ENCODE results near the gene PCNX2. TPM values are rescaled to one million over a fixed set of nuclear protein-coding genes. Genes with fewer than 3 reads are reported as not detected.
A peak's percentile ranks its signal among the peaks of the same experiment; 100 is the strongest.

PCNX2 gene
- total RNA-seq, 2 donors from 2014 or later: 5.7 to 9.8 TPM

DNA sequence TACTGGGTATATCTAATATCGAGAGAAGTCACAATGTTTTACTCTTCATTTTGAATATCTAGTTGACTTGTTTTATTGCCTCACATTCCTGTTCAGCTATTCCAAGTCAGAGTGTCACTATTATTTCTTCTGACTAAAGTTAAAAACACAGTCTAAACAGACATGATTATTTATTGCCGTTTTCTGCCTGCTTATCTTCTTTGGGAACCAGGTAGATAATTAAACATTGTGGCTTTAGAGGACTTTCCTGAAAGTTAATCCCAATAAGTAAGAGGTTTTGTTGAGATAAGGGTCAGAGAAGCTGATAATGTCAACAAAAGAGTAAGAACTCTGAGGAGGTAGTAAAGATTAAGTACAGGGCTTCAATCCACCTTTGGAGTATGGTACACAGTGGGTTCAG is 53.8 kb downstream of the PCNX2 start:
- DNase-seq (no peak), ATAC-seq (peak; percentile 11)
- intact Hi-C loops (cut with DNase I, micrococcal nuclease): loop anchor here in 1 of 2 donors (5.0 kb wide), 1 partner anchor 604 kb away; no protein-coding TSS in a partner anchor

DNA sequence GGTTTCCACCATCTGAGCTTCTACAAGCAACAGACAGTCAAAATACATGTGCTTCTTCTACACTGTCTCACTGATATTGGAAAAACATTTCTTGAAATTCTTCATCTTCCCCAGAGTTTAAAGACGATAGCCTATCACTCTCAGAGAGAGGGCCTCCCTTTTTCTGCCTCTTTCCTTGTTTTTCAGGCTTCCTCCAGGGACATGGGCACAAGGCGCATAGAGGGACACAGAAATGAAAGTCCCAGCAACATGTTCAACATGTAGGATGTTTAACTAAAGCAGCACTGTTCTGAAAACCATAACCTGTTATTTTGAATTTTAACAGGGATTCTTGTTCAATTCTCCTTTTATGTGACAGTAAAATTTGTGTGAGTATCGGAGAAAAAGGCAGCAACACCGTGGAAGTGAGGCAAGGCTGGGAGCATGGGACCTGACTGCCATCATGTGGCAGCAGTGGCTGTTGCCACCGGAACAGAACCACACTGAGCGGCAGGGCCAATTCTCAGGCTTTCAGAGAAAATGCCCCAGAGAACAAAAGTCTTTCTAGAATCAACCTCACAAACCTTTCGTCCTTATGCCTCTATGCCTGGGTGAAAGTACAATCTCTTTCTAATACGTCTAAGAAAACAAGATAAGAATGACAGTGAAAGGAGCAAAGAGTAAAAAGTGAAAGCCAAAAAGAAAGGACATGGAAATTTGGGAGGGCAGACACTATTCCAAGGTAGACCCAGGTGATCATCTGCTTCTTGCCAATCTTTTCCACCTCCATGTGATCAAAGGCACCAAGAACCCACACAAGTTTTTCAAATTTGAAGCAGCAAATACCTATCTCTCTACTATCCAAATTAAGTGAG is 54.5 kb downstream of the PCNX2 start:
- intact Hi-C loops (cut with DNase I, micrococcal nuclease): loop anchor here in 1 of 2 donors (5.0 kb wide), 1 partner anchor 604 kb away; no protein-coding TSS in a partner anchor
- DNase-seq (peak; percentile 64 to 72), ATAC-seq (peak; percentile 64)

DNA sequence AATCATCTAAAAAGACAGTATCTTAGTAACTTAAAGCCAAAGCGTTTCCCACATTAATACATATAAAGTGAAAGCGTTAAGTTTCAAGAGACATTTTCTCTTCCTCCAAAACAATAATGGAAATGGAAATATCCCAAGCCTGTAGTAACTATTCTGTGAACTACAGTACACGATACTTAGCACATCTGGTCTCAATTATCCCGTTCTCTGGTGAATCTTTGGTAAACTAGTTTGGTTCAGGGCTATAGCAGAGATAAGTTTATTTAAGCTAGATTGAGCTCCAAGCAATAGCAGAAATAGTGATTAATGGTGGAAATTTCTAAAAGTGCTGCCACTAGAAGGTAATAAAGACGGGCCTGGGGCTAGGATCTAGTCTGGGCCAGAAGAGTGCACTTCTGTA is 55.2 kb downstream of the PCNX2 start:
- no peak for ATAC-seq
- no peak for DNase-seq
- intact Hi-C loops (cut with DNase I, micrococcal nuclease): loop anchor here in 1 of 2 donors (5.0 kb wide), 1 partner anchor 603 kb away; no protein-coding TSS in a partner anchor

DNA sequence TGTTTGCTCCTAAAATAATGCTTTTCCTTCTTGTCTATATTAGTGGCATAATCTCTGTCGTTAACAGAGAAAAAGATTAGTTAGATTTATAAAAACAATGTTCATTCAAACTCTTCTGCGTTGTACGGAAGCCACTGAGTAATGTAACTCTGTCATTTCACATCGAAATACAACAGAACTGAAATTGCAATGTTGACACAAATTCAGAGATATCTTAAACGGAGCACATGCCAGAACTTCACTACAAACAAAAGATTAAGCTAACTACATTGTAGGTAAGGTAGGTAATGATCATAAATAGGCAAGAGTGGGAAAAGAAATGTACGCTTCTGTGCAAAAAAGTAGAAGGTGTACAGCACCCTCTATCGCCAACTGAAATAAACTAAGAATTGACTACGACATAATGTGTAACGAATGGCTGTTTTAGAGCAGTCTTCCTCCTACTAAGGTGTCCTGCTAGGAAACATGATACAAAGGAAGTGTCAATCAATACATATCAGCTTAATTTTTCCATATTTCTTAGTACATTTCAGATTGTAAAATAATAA is 56.6 kb downstream of the PCNX2 start:
- peak; percentile 27 for ATAC-seq
- intact Hi-C loops (cut with DNase I, micrococcal nuclease): loop anchor here in 1 of 2 donors (10.0 kb wide), 1 partner anchor 1374 kb away; no protein-coding TSS in a partner anchor
- DNase-seq: no peak

DNA sequence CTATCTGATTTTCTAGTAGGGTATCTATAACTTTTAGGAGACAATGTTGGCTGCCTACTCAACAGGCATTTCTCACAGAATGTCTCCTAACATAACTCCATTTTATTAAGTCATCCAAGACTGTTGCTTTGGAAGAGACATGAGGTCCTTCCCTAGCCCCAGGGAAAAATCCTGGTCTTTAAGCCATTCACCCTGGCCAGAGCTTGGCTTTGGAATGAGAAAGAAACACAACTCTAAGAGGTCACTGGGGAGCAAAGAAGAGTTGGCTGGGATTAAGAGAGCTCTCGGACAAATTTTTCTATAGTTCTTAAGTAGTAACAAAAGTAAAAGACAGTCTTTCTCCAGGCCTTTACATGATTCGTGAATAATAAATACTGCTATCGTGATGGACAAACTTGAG is 57.9 kb downstream of the PCNX2 start:
- ATAC-seq: no peak
- intact Hi-C loops (cut with DNase I, micrococcal nuclease): loop anchor here in 1 of 2 donors (10.0 kb wide), 1 partner anchor 1373 kb away; no protein-coding TSS in a partner anchor

DNA sequence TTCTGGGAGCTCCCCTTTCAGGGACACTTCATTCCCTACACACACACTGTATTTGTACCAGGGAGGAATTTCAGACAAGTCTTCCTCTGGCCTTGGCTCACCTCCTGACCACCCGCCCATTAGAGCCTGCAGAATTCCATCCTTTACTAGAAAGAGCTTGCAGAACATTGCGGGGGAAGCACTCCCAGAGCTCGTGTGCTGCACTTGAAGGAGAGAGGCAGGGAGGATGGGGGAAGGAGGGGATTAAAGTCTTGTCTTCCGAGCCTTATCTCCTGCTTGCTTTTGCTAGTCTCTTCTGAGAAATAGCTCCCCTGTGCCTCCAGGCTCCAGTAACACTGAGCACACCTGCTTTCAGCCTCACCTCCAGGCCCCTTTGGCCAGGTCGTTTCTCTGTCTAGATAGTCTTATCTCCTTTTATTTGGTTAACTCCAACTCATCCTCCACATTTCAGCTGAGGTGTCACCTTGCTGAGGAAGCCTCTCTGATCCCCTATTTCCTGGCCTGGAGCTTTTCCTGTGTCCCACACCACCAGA is 62.0 kb downstream of the PCNX2 start:
- DNase-seq (no peak), ATAC-seq (no peak)
- intact Hi-C loops (cut with DNase I, micrococcal nuclease): loop anchor here in 1 of 2 donors (10.0 kb wide), 1 partner anchor 1369 kb away; no protein-coding TSS in a partner anchor

More for the DNA sequence above, 57.9 kb downstream of the PCNX2 start:
- no peak for DNase-seq

DNA sequence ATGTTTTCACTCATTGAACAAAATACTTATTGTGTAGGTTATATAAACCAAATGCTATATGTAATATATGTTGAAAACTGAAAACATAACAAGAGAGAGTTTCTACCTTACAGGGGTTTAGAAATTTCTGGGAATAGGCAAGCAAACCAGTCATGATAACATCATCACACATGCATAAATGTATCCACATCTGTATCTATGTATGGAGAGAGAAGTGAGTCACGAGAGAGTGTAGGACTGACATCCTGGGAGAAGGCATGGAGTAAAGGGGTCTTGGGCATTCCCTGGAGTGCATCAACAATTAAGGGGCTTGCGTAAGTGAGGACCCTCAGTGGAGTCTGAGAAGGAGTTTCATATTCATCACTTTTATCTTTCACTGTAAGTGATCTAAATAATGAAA is 65.5 kb downstream of the PCNX2 start:
- no peak for ATAC-seq
- no peak for DNase-seq
- intact Hi-C loops (cut with DNase I, micrococcal nuclease): loop anchor here in 1 of 2 donors (10.0 kb wide), 1 partner anchor 1365 kb away; no protein-coding TSS in a partner anchor

DNA sequence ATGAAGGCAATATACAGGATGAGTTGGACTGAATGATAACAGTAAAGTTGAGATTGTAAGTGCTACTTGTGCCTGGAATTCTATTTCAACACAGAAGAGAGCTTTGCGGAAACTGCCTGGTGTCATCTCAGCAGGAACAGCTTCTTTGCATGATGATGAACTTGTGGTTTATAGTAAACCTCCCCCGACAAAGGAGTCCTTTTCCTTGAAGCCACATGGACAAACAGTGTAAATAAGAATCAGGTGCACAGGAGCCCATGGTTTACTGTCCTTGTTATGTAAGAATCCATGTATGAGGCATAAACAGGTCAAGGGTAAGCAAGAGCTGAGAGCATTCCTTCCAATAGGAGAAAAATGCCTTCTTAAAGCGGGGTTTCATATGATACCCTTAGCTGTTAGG is 66.2 kb downstream of the PCNX2 start:
- intact Hi-C loops (cut with DNase I, micrococcal nuclease): no loop called here
- ATAC-seq (no peak), DNase-seq (no peak)

DNA sequence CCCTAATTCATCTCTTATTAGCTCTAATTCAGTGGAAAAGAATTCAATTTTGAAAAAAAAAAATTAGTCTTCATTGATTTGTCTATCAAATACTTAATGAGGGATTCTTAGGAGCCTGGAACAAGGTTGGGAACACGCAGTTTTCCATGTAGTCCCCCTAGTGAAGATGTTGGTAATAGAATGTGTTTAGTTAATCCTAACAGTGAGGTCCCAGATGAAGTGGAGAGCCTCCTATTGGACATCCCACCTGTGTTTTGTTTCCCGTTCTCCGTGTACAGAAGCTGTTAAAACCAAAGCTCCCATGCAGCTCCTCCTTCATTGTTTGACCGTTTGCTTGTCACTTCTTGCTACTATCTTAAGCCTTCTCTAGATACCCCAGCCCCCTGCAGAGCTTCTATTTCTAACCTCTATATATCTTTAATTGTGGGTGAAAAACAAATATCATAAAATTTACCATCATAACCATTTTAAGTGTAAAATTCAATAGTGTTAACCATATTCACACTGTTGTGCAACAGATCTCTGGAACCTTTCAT is 67.5 kb downstream of the PCNX2 start:
- intact Hi-C loops (cut with DNase I, micrococcal nuclease): no loop called here
- DNase-seq (no peak), ATAC-seq (no peak)

DNA sequence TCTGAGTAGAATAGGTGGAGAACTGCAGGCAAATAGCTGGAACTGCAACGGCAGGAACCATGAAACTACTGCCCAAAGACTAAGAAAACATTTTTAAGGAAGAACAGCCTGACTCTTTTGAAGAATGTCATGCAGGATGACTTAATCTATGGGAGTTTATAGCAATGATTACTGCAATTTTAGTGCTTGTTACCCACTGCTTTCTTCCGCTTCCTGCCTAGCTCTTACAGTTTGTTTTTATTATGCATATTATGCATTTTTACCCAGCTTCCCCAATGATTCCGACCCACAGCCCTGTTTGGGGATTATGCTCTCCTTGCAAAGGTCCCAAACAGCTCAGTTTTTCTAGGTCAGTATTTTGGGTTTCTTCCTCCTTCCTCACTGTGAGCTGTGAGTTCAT is 71.2 kb downstream of the PCNX2 start:
- no peak for ATAC-seq
- intact Hi-C loops (cut with DNase I, micrococcal nuclease): no loop called here

DNA sequence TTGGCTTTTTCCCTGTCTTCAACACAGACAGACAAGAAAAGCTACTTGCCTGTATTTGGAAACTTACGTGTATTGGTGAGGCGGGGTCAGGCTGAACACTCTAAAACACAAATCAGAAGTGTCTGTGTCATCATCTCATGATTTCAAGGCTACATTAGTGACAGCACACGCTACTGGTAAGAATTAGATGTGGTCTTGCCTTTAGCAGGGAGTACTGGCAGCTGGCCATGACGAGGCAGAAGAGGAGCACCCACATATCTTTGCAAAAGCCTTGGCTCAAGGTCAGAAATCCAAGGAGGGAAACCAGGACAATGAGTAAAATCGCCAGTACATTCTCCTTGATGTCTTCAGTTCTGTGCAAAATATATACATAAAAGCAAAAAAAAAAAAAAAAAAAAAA is 77.7 kb downstream of the PCNX2 start:
- intact Hi-C loops (cut with DNase I, micrococcal nuclease): no loop called here
- no peak for ATAC-seq
- no peak for DNase-seq

More for the DNA sequence above, 71.2 kb downstream of the PCNX2 start:
- no peak for DNase-seq

DNA sequence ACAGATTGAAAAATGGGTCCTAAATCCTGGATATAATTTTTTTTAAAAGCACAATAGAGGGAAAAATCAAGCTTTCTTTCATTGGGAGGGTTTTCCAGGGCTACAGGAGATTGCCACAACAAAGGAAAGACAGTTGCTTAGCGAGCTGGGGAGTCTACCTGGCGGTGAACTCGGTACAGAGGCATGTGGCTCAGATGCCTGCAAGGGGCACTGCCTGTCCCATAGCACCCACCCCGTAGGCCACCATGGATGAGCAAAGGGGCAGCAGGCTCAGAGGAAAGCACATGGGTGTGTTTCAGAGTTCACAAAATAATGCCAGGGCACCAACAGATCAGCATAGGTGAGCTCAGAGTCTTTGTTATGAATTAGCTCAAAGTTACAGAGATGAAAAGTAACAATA is 79.5 kb downstream of the PCNX2 start:
- ATAC-seq (no peak), DNase-seq (no peak)
- intact Hi-C loops (cut with DNase I, micrococcal nuclease): no loop called here

DNA sequence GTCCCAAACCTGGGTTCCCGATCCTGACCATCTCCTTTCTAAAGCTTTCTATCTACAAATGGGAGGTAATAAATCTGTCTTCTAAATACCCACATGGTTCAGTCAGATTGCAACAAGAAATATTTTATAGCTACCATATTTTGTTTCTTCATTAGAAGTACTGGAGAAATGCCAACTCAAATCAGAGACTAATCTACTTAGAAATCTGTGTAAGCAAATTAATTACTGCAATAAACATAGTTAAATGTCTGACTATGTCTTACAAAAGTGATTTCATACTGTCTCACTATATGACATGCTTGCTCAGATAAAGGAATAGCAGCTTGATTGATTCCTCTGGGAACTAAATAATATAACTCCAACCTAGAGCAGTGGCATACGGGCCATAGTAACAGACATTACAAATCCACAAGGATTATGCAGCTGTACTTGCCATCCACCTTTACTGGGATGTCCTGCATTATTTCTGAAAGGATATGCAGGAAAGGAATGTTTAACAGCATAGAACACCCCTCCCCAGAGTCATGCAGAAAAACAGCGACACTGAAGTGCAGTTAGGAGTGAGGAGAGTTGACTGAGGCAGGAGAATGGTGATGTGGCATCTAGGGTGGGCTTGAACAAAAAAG is 80.3 kb downstream of the PCNX2 start:
- DNase-seq (no peak), ATAC-seq (no peak)
- intact Hi-C loops (cut with DNase I, micrococcal nuclease): no loop called here

DNA sequence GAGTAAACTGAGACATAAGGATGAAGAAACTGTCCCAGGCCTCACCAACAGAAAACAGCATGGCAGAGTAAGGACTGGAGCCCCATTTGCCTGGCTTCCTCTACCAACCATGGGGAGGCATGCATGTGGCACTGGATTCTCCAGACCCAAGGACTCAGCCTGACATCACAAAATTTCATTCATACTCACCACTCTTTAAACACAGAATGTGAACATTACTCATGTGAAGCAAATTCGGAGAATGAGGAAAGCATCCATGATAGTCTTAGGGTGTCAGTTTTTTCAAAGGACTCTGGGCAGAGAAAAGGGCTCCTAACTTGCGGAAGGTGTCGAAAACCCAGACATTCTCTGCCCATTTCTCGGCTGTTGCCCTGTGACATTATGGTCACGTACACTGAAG is 83.9 kb downstream of the PCNX2 start:
- intact Hi-C loops (cut with DNase I, micrococcal nuclease): no loop called here
- no peak for DNase-seq
- no peak for ATAC-seq

DNA sequence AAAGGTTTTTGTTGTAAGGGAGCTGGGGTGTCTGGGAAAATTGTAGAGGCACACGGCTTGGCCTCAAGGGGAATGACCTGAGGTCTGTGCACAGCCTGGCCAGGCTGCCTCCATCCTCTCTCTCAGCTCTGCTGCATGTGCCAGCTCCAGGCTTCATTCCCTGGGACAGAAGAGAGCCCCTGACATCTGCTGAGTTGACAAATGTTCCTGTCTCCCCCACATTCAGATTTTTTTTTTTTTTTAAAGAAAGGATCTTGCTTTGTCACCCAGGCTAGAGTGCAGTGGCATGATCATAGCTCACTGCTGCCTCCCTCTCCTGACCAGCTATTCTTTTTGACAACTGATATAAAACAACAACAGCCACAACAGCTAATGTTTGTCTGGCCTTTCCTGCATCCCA is 84.4 kb downstream of the PCNX2 start:
- ATAC-seq (no peak), DNase-seq (no peak)
- intact Hi-C loops (cut with DNase I, micrococcal nuclease): no loop called here

DNA sequence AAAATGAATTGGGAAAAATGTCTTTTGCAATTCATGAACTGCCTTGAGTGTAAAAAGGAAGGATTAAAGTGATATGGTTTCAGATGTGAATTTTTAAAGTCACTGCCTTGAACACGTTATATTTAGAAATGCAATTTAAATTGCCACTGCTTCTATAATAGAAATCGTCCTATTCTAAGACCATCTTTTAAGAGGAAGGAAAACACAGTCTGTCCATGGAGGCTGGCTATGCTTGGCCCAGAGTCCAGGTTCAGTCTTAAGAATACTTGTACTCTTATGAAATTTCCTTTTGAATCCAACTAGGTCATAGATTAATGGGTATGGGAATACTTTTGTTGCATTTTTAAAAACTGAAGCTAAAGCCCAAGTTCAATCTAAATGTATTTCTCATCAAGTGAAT is 86.0 kb downstream of the PCNX2 start:
- intact Hi-C loops (cut with DNase I, micrococcal nuclease): no loop called here
- no peak for ATAC-seq

DNA sequence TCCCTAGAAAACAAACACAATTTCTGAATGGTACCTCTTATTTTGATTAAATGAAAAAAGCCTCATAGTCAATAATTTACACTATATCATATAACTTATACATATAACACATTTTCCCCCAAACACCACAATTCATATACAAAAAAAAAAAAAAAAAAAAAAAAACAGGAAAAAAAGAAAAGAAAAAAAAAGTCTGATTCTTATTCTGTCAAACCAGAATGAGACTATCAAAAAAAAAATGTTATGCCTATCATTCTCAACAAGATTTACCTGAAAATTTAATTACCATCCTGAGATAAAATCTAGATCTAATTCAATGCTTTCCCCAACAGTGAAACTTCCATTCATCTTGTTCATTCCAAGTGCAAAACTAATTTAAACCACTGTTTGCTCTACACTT is 86.8 kb downstream of the PCNX2 start:
- no peak for ATAC-seq
- intact Hi-C loops (cut with DNase I, micrococcal nuclease): no loop called here
- DNase-seq: no peak

More for the DNA sequence above, 86.0 kb downstream of the PCNX2 start:
- no peak for DNase-seq

DNA sequence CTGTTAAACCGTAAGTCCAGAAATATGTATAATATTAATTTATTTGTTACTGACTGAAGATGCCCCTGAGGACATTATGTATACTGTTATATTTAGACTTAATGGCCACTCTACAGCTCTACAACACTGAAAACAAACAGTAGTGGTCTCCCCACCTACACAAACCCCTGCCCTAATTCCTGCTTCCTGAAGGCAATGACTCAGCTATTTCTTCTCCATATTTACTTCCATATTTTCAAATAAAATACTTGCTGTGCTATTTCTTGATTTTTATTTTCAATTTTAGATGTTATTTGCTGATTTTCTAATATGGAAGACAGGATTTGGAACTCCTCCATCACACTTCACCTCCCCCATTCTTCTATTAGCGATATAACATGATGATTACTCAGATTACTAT is 97.6 kb downstream of the PCNX2 start:
- DNase-seq: no peak

DNA sequence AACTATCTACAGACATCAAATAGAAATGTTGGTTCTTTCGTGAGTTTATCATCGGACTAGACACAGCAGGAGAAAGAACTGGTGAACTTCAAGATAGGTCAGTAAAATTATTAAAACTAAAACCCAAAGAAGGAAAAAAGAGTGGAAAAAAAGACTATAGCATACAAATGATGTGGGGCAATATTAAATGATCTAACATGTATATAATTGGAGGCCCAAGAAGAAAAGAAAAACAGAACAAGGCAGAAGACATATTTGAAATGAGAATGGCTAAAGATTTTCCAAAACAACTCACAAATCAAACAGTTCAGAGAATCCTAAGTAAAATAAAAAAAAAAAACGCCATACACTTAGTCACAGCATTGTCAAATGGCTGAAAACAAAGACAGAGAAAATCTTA is 101.8 kb downstream of the PCNX2 start:
- ATAC-seq (no peak), DNase-seq (no peak)
- intact Hi-C loops (cut with DNase I, micrococcal nuclease): no loop called here

More for the DNA sequence above, 97.6 kb downstream of the PCNX2 start:
- intact Hi-C loops (cut with DNase I, micrococcal nuclease): no loop called here
- no peak for ATAC-seq
